K562 (cell line): ENCODE measurements around the gene RHOF. TPM values are rescaled to one million over a fixed set of nuclear protein-coding genes. Genes with fewer than 3 reads are reported as not detected.

Experiments used
- ADNP ChIP-seq: fragments of 200-800 bp; sonication (Bioruptor generic); IDR thresholded peaks from 2 replicates; pipeline ENCODE4 v1.6.1; 2016; ENCODE audit warnings: missing genetic modification characterization, missing compliant biosample characterization
- BRD4 ChIP-seq: fragments of 200-600 bp; sonication (generic); IDR thresholded peaks from 2 replicates; pipeline ENCODE4 v1.6.1; 2017; ENCODE audit warnings: inconsistent platforms
- CBFB ChIP-seq: sonication (generic); formaldehyde crosslinking; IDR thresholded peaks from 2 replicates; pipeline ENCODE4 v1.4.0; 2020; ENCODE audit warnings: mild to moderate bottlenecking, missing genetic modification reagents
- CHD1 ChIP-seq: fragments of 200-600 bp; sonication (generic); IDR thresholded peaks from one replicate; pipeline ENCODE4 v1.6.1; 2012; ENCODE audit warnings: mild to moderate bottlenecking, moderate library complexity, low read length, inconsistent platforms
- CREM ChIP-seq: IDR thresholded peaks from 2 replicates; pipeline ENCODE4 v1.6.1; 2014; ENCODE audit warnings: antibody characterized with exemption, low read depth
- JUN ChIP-seq, 2 experiments: sonication (generic) in 1 of 2; formaldehyde crosslinking in 1 of 2; IDR thresholded peaks; 2 replicates each; pipeline versions ENCODE4 v1.6.1 to v1.8.0; 2012 to 2022; ENCODE audit warnings: borderline replicate concordance in 2 of 2, mild to moderate bottlenecking in 2 of 2, improper control_type of control experiment in 1 of 2, low read depth in 1 of 2, low read length in 1 of 2, missing genetic modification reagents in 1 of 2
- KDM1A ChIP-seq, 2 experiments: fragments of 450-650 bp; IDR thresholded peaks; 2 replicates each; pipeline ENCODE4 v1.6.1; 2016; ENCODE audit warnings: mild to moderate bottlenecking in 2 of 2
- KDM5B ChIP-seq: fragments of 200-600 bp; sonication (generic); IDR thresholded peaks from 2 replicates; pipeline ENCODE4 v1.6.1; 2012; ENCODE audit warnings: low read depth, mild to moderate bottlenecking, moderate library complexity, low read length, control low read depth, inconsistent platforms; ENCODE audit not compliant: insufficient replicate concordance
- NFATC3 ChIP-seq: fragments of 450-650 bp; IDR thresholded peaks from 2 replicates; pipeline ENCODE4 v1.6.1; 2017; ENCODE audit warnings: mild to moderate bottlenecking
- NFIC ChIP-seq: fragments of 450-650 bp; IDR thresholded peaks from 2 replicates; pipeline ENCODE4 v1.6.1; 2017; ENCODE audit warnings: mild to moderate bottlenecking, inconsistent platforms
- NFYB ChIP-seq: IDR thresholded peaks from 2 replicates; pipeline ENCODE4 v1.6.1; 2011; ENCODE audit warnings: mild to moderate bottlenecking, moderate library complexity; ENCODE audit not compliant: insufficient read length; ENCODE audit errors: extremely low read depth
- NUFIP1 ChIP-seq: fragments of 450-650 bp; IDR thresholded peaks from 2 replicates; pipeline ENCODE4 v1.6.1; 2018; ENCODE audit not compliant: partially characterized antibody
- RBBP5 ChIP-seq: fragments of 200-600 bp; sonication (generic); IDR thresholded peaks from 2 replicates; pipeline ENCODE4 v1.6.1; 2012; ENCODE audit warnings: borderline replicate concordance, mild to moderate bottlenecking, low read length, control low read depth, inconsistent platforms; ENCODE audit not compliant: insufficient read depth, poor library complexity, severe bottlenecking
- SIRT6 ChIP-seq: IDR thresholded peaks from one replicate; pipeline ENCODE4 v1.6.1; 2012; ENCODE audit warnings: low read depth, mild to moderate bottlenecking, control low read depth, inconsistent platforms, low read length, moderate library complexity
- SRSF7 ChIP-seq: fragments of 200-400 bp; formaldehyde crosslinking; optimal IDR thresholded peaks from 2 replicates; pipeline ENCODE3; 2017; ENCODE audit warnings: mild to moderate bottlenecking, low read depth, low read length
- SRSF9 ChIP-seq: fragments of 200-400 bp; formaldehyde crosslinking; IDR thresholded peaks from 2 replicates; pipeline ENCODE4 v1.6.1; 2017; ENCODE audit warnings: low read depth, low read length, borderline replicate concordance
- TBL1XR1 ChIP-seq, 2 experiments: IDR thresholded peaks; 2 replicates each; pipeline ENCODE4 v1.6.1; 2012; ENCODE audit warnings: improper control_type of control experiment in 2 of 2, low read length in 2 of 2, mild to moderate bottlenecking in 1 of 2
- ZC3H11A ChIP-seq: IDR thresholded peaks from 2 replicates; pipeline ENCODE4 v1.6.1; 2012; ENCODE audit warnings: low read depth, low read length, improper control_type of control experiment
- ZNF143 ChIP-seq: sonication (generic); formaldehyde crosslinking; IDR thresholded peaks from 2 replicates; pipeline ENCODE4 v1.9.0; 2022; ENCODE audit warnings: mild to moderate bottlenecking, missing genetic modification reagents
- ZNF316 ChIP-seq: fragments of 450-650 bp; IDR thresholded peaks from 2 replicates; pipeline ENCODE4 v1.6.1; 2016
- ZNF830 ChIP-seq: fragments of 250-450 bp; sonication (Bioruptor Pico); IDR thresholded peaks from 2 replicates; pipeline ENCODE4 v1.5.0; 2021; ENCODE audit warnings: mild to moderate bottlenecking
- polyA plus RNA-seq, 8 experiments: library from polyadenylated mRNA; depleted of rRNA in 4 of 8; stranded (reverse) in 5 of 8; unstranded in 3 of 8; fragments of >200 nt; fragmentation: Nextera tagmentation in 2 of 8; fragmentation: Illumina TruSeq in 1 of 8; extraction: Ambion mirVana in 2 of 8; extraction: Trizol in 1 of 8; gene quantifications; 2 replicates each; pipeline versions ENCODE4 v1.2.1 to v1.2.3, GENCODE V29; 2011 to 2014; ENCODE audit warnings: inconsistent platforms in 1 of 8, missing spikeins in 1 of 8
- total RNA-seq, 7 experiments: library from RNA; depleted of rRNA in 6 of 7; stranded (reverse); fragments of >200 nt in 6 of 7; fragmentation: Illumina TruSeq in 2 of 7; extraction: Trizol in 2 of 7; gene quantifications; 2 replicates each; pipeline versions ENCODE4 v1.2.1 to v1.2.3, GENCODE V29; 2011 to 2021; ENCODE audit warnings: low replicate concordance in 1 of 7
- TF ChIP-seq, protein P1 (sequence below), 2 experiments: IDR thresholded peaks; 2 replicates each; pipeline ENCODE4 v1.6.1; 2012; ENCODE audit warnings: improper control_type of control experiment in 2 of 2, low read depth in 2 of 2, low read length in 2 of 2, borderline replicate concordance in 1 of 2
- TF ChIP-seq, protein P2 (sequence below), 3 experiments: fragments of 200-800 bp in 1 of 3; sonication (Bioruptor generic) in 1 of 3; sonication (generic) in 1 of 3; formaldehyde crosslinking in 1 of 3; IDR thresholded peaks; 2 replicates each; pipeline versions ENCODE4 v1.6.1 to v1.8.0; 2016 to 2022; ENCODE audit warnings: mild to moderate bottlenecking in 2 of 3, missing compliant biosample characterization in 2 of 3, missing genetic modification characterization in 2 of 3, missing genetic modification reagents in 1 of 3
- TF ChIP-seq, protein P3 (sequence below): fragments of 250-450 bp; sonication (Bioruptor Pico); IDR thresholded peaks from 2 replicates; pipeline ENCODE4 v1.5.0; 2021

The RHOF gene
- total and polyA plus RNA-seq, 9 of the 15 experiments (the other 6 are each of a cell fraction or from before 2014, with no cell fraction given): 0.13 to 10.1 (median 4.0) TPM

DNA sequence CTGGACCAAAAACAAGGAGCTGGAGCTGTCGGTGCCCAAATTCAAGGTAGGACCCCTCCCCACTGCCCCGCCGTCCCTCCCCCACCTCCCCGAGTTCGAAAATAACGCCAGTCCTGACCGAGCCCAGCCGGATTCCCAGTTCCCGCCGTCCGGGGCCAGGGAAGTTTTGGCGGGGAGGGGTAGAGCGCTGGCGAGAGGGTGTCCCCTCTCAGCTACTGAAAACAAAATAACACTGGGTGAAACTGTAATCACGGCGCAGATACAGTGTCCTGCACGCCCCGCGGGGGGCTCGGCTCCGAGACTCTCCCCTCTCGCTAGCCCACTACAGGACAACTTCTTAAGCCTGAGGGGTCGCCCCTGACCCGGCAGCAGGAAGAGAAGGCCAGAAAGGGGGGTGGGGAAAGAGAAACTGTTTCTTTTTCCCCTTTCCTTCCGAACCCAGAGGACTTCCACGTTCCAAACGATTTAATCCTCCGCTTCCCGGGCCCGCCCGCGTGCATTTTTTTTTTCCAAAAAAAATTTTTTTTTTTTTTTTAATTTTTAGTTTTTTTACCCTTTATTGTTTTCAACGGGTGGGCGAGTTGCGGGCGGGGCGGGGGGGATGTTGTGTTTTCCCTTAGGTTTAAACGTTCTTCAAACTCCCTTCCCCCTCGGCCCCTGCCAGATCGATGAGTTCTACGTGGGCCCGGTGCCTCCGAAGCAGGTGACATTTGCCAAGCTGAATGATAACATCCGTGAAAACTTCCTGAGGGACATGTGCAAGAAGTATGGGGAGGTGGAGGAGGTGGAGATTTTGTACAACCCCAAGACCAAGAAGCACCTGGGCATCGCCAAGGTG is 11.9 kb upstream of the RHOF start (continued):
- TF ChIP-seq, protein P1, sequence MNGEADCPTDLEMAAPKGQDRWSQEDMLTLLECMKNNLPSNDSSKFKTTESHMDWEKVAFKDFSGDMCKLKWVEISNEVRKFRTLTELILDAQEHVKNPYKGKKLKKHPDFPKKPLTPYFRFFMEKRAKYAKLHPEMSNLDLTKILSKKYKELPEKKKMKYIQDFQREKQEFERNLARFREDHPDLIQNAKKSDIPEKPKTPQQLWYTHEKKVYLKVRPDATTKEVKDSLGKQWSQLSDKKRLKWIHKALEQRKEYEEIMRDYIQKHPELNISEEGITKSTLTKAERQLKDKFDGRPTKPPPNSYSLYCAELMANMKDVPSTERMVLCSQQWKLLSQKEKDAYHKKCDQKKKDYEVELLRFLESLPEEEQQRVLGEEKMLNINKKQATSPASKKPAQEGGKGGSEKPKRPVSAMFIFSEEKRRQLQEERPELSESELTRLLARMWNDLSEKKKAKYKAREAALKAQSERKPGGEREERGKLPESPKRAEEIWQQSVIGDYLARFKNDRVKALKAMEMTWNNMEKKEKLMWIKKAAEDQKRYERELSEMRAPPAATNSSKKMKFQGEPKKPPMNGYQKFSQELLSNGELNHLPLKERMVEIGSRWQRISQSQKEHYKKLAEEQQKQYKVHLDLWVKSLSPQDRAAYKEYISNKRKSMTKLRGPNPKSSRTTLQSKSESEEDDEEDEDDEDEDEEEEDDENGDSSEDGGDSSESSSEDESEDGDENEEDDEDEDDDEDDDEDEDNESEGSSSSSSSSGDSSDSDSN (IDR thresholded peaks at IDR 0.05; ENCODE audit: borderline replicate concordance in 1 of 2, low read depth in 2 of 2, low read length in 2 of 2): peak; percentile 39 to 45; a peak in 1 of 4 replicates
- TF ChIP-seq SRSF7 (no peak), TBL1XR1 (IDR thresholded peaks at IDR 0.05; ENCODE audit: low read length in 2 of 2) (no peak), NFYB (no peak), ADNP (tag) (no peak), CREM (no peak), ZC3H11A (no peak), SRSF9 (no peak), NFATC3 (no peak), ZNF316 (no peak), CHD1 (peak; percentile 22), ZNF830 (CRISPR knock-in tag) (no peak), NUFIP1 (no peak), NFIC (no peak), RBBP5 (peak; percentile 21), KDM5B (no peak), ZNF143 (CRISPR knock-in tag) (no peak), SIRT6 (no peak), JUN (IDR thresholded peaks at IDR 0.05; ENCODE audit: borderline replicate concordance, low read depth, low read length) (no peak), JUN (CRISPR knock-in tag; IDR thresholded peaks at IDR 0.05; ENCODE audit: borderline replicate concordance) (no peak), KDM1A (IDR thresholded peaks at IDR 0.05) (peak in 1 of 2 experiments; percentile 38; a peak in 1 of 4 replicates), CBFB (no peak), BRD4 (no peak)
- TF ChIP-seq, protein P2, sequence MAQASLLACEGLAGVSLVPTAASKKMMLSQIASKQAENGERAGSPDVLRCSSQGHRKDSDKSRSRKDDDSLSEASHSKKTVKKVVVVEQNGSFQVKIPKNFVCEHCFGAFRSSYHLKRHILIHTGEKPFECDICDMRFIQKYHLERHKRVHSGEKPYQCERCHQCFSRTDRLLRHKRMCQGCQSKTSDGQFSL (CRISPR knock-in tag; IDR thresholded peaks at IDR 0.05): no peak
- TF ChIP-seq, protein P2 (tag; IDR thresholded peaks at IDR 0.05): peak in 1 of 2 experiments; percentile 28; a peak in 1 of 4 replicates
- TF ChIP-seq, protein P3, sequence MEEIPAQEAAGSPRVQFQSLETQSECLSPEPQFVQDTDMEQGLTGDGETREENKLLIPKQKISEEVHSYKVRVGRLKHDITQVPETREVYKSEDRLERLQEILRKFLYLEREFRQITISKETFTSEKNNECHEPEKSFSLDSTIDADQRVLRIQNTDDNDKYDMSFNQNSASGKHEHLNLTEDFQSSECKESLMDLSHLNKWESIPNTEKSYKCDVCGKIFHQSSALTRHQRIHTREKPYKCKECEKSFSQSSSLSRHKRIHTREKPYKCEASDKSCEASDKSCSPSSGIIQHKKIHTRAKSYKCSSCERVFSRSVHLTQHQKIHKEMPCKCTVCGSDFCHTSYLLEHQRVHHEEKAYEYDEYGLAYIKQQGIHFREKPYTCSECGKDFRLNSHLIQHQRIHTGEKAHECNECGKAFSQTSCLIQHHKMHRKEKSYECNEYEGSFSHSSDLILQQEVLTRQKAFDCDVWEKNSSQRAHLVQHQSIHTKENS (CRISPR knock-in tag): no peak
